Activated CD4-positive, alpha-beta T cell treated with anti-CD3 and anti-CD28 coated beads, Interleukin-2, Interleukin-4, amounts not matched to agents 100 ng/mL and 50 ng/mL, durations not matched to agents 16 hours and 8 hours (primary cell): ENCODE results near the gene VTI1B.
"Not testable (repeated sequence)": the region's sequence is repeated elsewhere in the genome, so short reads cannot be mapped to it uniquely, and the experiment has no call there.

Experiments
- DNase-seq: peaks from one replicate; pipeline ENCODE4 v3.0.0-alpha.2; 2020; ENCODE audit warnings: low spot score

Gene VTI1B

GRCh38 chr14:67627519-67627918 is 46.9 kb downstream of the VTI1B start:
- DNase-seq, result no peak

GRCh38 chr14:67626131-67626530 is 48.3 kb downstream of the VTI1B start:
- DNase-seq, result not testable (repeated sequence)

- no peak for DNase-seq
These were observed 51.3 kb downstream of the VTI1B start for GRCh38 chr14:67623114-67623513.

- peak; percentile 9 for DNase-seq
These were observed 51.8 kb downstream of the VTI1B start for GRCh38 chr14:67622675-67623074.

GRCh38 chr14:67620217-67620785 is 54.1 kb downstream of the VTI1B start:
- DNase-seq, result no peak

- DNase-seq, result peak; percentile 95
These were observed 54.8 kb downstream of the VTI1B start, which contains the start of gene ARG2 for GRCh38 chr14:67619446-67620216. ARG2 (plus strand) TSS chr14:67619920; CDS start chr14:67619978, 58 bp downstream.

- peak; percentile 70 for DNase-seq
These were observed 55.8 kb downstream of the VTI1B start for GRCh38 chr14:67618617-67619063.

- DNase-seq, result no peak
These were observed 63.9 kb downstream of the VTI1B start for GRCh38 chr14:67610491-67610890.

GRCh38 chr14:67609642-67610310 is 64.7 kb downstream of the VTI1B start:
- no peak for DNase-seq

GRCh38 chr14:67607646-67608045 is 66.8 kb downstream of the VTI1B start:
- DNase-seq, result no peak

GRCh38 chr14:67602995-67603545 is 71.4 kb downstream of the VTI1B start:
- no peak for DNase-seq

- DNase-seq, result no peak
These were observed 72.4 kb downstream of the VTI1B start for GRCh38 chr14:67602076-67602475.

- DNase-seq, result not testable (repeated sequence)
These were observed 73.9 kb downstream of the VTI1B start for GRCh38 chr14:67600562-67600974.

GRCh38 chr14:67599698-67600561 is 74.5 kb downstream of the VTI1B start, which contains the start of gene PIGH:
PIGH (minus strand) TSS chr14:67600268; CDS start chr14:67600203, 65 bp downstream.
- peak; percentile 93 for DNase-seq
